HG03139 (cell line): ENCODE results near the gene CERS6.

Experiments
- ATAC-seq: cut with Tn5 transposase; IDR thresholded peaks from one replicate; pipeline ENCODE4 v1.9.1; 2021; ENCODE audit not compliant: unreplicated experiment

The CERS6 gene

GRCh38 chr2:168565512-168565911 is 109.4 kb downstream of the CERS6 start:
- ATAC-seq = no peak

- ATAC-seq = no peak
These were observed 111.0 kb downstream of the CERS6 start for GRCh38 chr2:168566974-168567665.

GRCh38 chr2:168567836-168568235 is 111.8 kb downstream of the CERS6 start:
- no peak for ATAC-seq

- no peak for ATAC-seq
These were observed 112.6 kb downstream of the CERS6 start for GRCh38 chr2:168568476-168569267.

- ATAC-seq = no peak
These were observed 115.0 kb downstream of the CERS6 start for GRCh38 chr2:168571061-168571460.

- ATAC-seq = no peak
These were observed 117.2 kb downstream of the CERS6 start for GRCh38 chr2:168573128-168573903.

GRCh38 chr2:168574856-168575630 is 119.0 kb downstream of the CERS6 start:
- ATAC-seq = no peak

GRCh38 chr2:168577885-168578284 is 121.8 kb downstream of the CERS6 start:
- no peak for ATAC-seq

GRCh38 chr2:168583064-168583709 is 127.1 kb downstream of the CERS6 start:
- no peak for ATAC-seq

- no peak for ATAC-seq
These were observed 127.8 kb downstream of the CERS6 start for GRCh38 chr2:168583710-168584521.

- no peak for ATAC-seq
These were observed 128.8 kb downstream of the CERS6 start for GRCh38 chr2:168584911-168585310.

GRCh38 chr2:168585700-168586099 is 129.6 kb downstream of the CERS6 start:
- no peak for ATAC-seq

GRCh38 chr2:168587307-168587706 is 131.2 kb downstream of the CERS6 start:
- ATAC-seq = no peak

- no peak for ATAC-seq
These were observed 133.5 kb downstream of the CERS6 start for GRCh38 chr2:168589236-168590211.

- ATAC-seq = no peak
These were observed 136.2 kb downstream of the CERS6 start for GRCh38 chr2:168592181-168592831.

GRCh38 chr2:168593713-168594112 is 137.6 kb downstream of the CERS6 start:
- no peak for ATAC-seq

- ATAC-seq = peak; percentile 73
These were observed 138.7 kb downstream of the CERS6 start for GRCh38 chr2:168594778-168595177.
